HG03520 (cell line): ENCODE measurements around the gene HOXA5.

Experiments
- ATAC-seq: cut with Tn5 transposase; IDR thresholded peaks from one replicate; pipeline ENCODE4 v1.9.1; 2021; ENCODE audit warnings: mild to moderate bottlenecking, moderate library complexity; ENCODE audit not compliant: unreplicated experiment

HOXA5 gene

GRCh38 chr7:27160546-27161213, 17.2 kb upstream of the HOXA5 start:
- ATAC-seq = no peak

GRCh38 chr7:27160145-27160545, 16.7 kb upstream of the HOXA5 start:
- ATAC-seq = no peak

GRCh38 chr7:27159266-27160144, 16.0 kb upstream of the HOXA5 start:
- no peak for ATAC-seq

- ATAC-seq = no peak
Measured at GRCh38 chr7:27158436-27159265, 15.2 kb upstream of the HOXA5 start.

- no peak for ATAC-seq
Measured at GRCh38 chr7:27157702-27158431, 14.4 kb upstream of the HOXA5 start.

GRCh38 chr7:27156916-27157701, 13.6 kb upstream of the HOXA5 start:
- ATAC-seq = no peak

GRCh38 chr7:27156508-27156898, 13.0 kb upstream of the HOXA5 start, which contains the start of gene HOXA7:
HOXA7 (minus strand) TSS chr7:27156675; CDS start chr7:27156545, 130 bp downstream.
- ATAC-seq = no peak

- no peak for ATAC-seq
Measured at GRCh38 chr7:27155816-27156507, 12.5 kb upstream of the HOXA5 start.

- no peak for ATAC-seq
Measured at GRCh38 chr7:27154901-27155815, 11.7 kb upstream of the HOXA5 start.

GRCh38 chr7:27154369-27154768, 10.9 kb upstream of the HOXA5 start:
- ATAC-seq = no peak

GRCh38 chr7:27153526-27153925, 10.0 kb upstream of the HOXA5 start:
- no peak for ATAC-seq

GRCh38 chr7:27152816-27153442, 9.4 kb upstream of the HOXA5 start:
- ATAC-seq = no peak

GRCh38 chr7:27151931-27152815, 8.7 kb upstream of the HOXA5 start, which contains the start of gene HOXA3:
HOXA3 (minus strand) TSS chr7:27152583; CDS start chr7:27110640, 41,943 bp downstream.
- ATAC-seq = no peak

- no peak for ATAC-seq
Measured at GRCh38 chr7:27151341-27151930, 8.0 kb upstream of the HOXA5 start.

- peak; percentile 72 for ATAC-seq
Measured at GRCh38 chr7:27150568-27151340, 7.3 kb upstream of the HOXA5 start.
